Central memory CD4-positive, alpha-beta T cell (primary cell): ENCODE measurements around the gene DCLRE1B.

Experiments used
- DNase-seq: peaks from one replicate; pipeline ENCODE4 v3.0.0; 2022
- total RNA-seq, 3 experiments: gene quantifications; one replicate each; lab custom pipeline; 2026; lab: John Stamatoyannopoulos, UW

DCLRE1B gene
- 6.2 to 22.7 (median 11.7) reads per million in 3 experiments for total RNA-seq

DNA sequence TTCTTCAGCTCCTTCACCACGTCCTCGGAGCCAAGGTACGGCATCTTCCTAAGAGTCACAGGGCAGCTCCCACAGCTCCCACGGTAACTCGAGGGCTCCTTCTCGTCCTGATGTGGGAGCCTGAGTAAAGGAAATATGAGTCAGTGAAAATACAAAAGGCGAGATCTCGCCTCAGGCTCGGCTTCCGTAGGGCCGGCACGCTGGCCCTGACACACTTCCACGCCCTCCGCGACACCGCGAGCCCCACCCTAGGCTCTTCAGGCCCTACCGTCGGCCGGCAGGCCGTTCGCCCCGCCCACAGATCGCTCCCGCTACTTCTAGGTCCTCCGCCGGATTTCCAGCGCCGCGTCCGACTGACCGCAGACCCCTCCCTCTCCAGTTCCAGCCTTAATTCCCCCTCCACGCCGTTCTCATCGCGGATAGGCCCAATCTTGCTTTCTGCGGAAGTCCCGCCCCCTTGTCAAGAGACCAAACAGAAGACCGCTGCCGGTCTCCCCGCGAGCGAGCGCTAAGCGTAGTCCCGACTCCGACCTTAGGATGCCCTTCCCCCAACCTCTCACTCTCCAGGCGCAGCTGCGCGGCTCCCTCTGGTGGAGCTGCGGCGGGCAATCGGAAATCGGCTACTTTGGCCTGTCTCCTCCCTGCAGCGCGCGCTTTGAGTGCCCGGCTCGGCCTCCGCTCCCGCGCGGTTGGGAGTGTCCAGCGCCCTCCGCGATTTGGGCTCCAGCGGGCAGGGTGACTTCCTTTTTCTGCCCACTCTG lies at the start of gene DCLRE1B, which contains the start of gene AP4B1:
TSS of gene DCLRE1B (plus strand) at position 653 of the 761 bp plus-strand sequence. CDS start 261 bp downstream, outside the sequence.
TSS of gene AP4B1 (minus strand) at position 126 of the 761 bp plus-strand sequence. CDS start at position 44, 82 bp downstream.
- peak; percentile 98 for DNase-seq

DNA sequence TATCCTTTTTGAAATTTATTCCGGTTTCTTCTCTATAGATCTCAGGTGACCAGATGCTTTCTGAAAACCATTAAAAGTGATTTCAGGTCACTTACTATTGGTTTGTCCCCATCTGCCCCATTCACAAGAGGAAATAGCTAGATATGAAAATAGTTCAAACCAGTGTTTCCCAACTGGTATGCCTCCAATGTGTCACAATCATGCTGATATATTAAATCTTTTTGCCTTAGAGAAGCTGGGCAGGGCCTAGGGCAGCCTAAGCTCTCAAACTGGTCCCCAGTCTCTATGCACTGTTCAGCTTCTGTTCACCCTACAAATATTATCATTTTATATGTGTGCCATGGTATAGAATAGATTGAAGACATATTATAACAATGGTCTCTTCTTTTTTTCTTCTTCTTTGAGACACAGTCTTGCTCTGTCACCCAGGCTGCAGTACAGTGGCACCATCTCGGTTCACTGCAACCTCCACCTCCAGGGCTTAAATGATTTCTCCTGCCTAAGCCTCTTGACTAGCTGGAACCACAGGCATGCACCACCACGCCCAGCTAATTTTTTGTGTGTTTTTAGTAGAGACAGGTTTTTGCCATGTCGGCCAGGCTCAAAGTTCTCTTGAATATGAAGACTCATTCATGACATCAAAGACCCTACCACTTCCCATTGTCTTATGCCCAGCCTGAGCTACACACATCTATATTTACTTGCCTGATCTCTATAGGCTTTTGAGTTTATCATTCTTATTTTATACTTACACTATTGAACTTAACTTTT lies 49.3 kb upstream of the DCLRE1B start:
- DNase-seq: no peak

DNA sequence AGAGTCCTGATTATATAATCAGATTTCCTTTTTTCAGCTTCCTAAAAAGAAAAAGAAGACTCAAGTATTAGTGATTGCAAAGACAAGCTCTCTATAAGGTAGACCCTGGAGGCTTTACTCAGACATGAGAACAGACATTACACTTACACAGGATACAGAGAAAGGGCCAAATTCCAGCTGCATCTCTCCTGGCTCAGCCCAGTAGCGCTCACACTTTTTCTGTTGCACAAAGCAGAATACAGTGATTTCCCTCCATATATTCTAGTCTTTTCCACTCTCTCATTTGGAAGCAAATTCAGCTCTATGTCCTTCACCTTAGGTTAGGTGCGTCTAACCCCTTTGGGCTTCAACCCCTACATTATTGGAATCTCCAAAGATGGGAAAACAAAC lies 48.7 kb upstream of the DCLRE1B start:
- DNase-seq: no peak

DNA sequence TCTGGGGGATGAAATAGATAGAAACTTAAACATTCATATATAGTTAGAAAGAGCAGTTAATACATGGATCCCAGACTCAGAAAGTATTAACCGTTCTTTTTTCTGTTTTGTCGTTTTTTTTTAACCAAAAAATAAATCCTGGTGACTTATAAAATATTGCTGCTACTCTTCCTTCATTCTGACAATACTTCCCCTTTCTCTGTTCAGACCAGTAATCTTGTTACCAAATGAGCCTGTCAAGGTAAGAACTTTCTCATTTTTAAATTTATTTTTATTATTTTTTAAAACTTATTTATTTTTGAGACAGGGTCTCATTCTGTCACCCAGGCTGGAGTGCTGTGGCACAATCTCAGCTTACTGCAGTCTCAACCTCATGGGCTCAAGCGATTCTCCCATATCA lies 47.4 kb upstream of the DCLRE1B start:
- DNase-seq: no peak

DNA sequence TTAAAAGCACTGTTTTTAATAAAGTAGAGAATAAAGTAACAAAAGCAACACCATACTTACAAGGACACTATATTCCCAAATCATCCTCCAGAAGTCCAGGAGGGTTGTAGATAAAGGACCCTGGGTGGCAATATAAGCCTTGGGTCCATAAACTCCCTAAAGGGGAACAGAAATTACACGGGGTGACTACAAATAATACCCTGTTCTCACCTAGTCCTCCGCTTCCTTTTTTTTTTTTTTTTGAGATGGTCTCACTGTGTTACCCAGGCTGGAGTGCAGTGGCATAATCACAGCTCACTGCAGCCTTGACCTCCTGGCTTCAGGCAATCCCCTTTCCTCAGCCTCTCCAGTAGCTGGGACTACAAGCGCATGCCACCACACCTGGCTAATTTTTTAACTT lies 46.7 kb upstream of the DCLRE1B start:
- DNase-seq: no peak

DNA sequence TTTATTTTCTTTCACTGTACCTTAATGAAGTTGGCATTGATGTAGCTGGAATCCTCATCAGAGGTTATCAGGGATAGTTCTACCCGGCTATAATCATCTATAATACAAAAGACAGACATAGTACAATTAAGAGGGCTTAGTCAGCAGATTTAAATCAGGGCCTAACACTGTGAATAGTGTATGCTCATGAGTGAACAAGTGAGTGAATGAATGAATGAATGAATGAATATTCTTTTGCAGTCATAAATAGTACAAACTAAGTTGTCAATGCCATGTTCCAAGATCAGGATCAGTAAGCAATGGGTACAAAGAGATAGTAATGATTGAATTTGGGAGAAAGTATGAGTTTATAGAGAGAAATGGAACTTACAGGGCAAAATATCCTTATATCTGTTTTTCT lies 46.1 kb upstream of the DCLRE1B start:
- DNase-seq: no peak

DNA sequence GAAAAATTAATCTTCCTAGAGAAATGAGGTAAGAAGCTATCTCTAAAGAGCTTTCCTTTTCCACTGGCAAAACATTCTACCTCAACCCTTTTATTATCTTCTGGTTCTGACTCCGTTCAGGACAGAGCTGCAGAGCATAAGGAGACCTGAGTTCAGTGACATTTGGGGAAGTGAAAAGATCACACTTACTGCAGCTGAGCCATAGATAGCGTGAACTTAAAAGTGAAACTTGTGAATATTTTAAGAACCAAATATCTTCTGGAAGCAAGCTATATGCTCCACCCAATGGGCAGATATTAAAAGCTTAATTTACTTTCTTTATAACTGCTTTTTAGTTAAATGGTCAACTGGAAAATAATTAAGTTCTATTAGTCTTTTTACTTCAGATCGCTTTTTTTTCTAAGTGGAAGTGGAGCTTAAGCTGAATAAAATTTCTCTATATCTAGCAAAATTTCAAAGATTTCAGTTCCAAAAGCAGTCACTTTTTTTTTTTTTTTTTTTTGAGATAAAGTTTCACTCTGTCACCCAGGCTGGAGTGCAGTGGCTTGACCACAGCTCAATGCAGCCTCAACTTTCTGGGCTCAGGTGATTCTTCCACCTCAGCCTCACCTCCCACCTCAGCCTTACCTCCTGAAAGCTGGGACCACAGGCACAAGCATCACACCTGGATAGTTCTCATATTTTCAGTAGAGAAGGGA lies 45.5 kb upstream of the DCLRE1B start:
- no peak for DNase-seq

DNA sequence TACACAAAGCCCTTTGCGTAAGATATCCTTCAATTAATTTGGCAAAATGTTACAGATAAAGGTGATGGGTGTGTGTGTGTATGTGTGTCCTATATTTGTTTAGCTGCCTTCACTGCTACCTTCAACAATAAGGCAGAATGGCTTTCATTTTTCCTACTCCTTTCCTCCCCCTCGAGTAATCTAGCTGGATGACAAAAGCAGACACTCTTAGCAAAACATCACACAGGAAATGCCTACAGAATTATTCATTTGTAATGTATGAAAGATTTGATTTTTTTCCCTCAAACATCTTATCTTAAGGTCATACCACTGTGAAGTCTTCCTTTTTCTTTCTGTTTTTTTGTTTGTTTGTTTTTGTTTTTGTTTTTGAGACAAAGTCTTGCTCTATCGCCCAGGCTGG lies 44.2 kb upstream of the DCLRE1B start:
- no peak for DNase-seq

DNA sequence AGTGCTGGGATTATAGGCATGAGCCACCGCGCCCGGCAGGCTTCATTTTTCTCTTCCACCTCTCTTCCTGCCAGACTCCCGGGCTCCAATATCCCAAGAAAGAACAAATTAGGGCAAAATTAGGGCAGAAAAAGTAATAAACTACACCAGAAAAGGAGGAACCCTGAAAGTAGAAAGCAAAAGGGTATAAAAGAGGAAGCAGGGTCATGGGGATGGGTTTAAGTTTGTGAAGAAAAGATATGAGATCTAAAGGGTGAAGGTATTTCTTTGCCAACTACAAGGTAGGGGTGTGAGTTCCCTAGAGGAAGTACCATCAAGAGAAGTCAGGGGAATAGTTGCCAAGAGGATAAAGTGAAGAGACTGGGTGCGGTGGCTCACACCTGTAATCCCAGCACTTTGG lies 43.5 kb upstream of the DCLRE1B start:
- DNase-seq: no peak

DNA sequence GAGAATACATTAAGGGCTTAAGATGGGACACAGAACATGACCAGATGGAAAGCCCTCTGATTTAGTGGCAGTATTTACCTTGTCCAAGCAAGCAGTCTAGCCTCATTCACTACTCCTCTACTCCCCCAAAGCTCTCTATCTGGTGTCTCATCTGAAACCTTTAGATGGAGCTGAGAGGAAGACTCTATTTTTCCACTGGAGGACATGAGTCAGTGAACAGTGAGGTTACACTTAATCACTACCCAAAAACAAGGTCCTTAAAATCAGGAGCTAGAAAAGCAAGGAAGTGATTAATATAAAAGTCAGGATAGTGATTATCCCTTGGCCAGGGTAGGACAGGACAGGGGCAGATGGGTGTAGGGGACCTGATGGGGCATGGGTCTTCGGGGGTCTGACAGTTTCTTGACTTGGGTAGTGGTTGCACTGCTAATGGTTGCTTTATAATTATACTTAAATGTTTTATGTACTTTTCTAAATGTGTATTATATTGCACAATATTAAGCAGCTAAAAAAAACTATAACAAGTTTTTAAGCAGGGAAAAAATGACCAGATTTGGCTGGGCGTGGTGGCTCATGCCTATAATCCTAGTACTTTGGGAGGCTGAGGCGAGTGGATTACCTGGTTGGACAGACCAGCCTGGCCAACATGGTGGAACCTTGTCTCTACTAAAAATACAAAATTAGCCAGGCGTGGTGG lies 36.6 kb upstream of the DCLRE1B start:
- DNase-seq: no peak

DNA sequence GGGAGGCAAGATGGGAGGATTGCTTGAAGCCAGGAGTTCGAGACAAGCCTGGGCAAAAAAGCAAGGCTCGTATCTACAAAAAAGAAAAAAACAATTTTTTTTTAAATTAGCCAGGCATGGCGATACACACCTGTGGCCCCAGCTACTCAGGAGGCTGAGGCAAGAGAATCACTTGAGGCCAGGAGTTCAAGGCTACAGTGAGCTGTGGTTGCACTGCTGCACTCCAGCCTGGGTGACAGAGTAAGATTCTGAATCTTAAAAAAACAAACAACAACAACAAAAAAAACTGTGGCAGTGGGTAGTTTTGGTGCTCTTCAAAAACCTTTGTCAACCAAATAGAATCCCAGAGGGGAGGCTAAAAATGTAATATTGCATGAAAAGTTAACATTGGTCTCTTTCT lies 34.3 kb upstream of the DCLRE1B start:
- no peak for DNase-seq

DNA sequence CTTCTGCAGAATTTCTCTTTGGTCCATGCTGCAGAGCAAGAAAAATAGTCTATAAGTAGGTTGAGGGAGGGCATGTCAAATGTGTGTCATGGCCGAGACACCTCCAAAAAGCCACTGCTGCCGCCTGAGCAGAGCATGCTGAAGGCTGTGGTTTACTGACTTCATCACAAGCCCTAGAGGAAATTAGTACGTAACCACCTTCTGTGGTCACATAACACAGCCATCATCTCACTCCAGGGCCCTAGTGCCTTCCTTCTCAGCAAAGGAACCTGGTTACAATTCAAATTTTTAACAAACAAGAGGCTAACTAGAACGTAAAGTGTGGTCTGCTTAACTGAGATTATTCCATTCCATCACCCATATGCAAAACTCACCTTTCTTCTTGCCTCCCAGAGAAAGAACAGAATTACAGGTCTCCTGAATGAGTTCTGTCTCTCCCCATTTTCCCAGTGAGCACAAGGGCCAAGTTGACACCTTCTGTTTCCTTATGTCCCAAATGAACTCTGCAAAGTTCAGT lies 33.5 kb upstream of the DCLRE1B start, which contains the start of gene PTPN22:
TSS of gene PTPN22 (minus strand) at position 116 of the 517 bp plus-strand sequence.
- peak; percentile 92 for DNase-seq

DNA sequence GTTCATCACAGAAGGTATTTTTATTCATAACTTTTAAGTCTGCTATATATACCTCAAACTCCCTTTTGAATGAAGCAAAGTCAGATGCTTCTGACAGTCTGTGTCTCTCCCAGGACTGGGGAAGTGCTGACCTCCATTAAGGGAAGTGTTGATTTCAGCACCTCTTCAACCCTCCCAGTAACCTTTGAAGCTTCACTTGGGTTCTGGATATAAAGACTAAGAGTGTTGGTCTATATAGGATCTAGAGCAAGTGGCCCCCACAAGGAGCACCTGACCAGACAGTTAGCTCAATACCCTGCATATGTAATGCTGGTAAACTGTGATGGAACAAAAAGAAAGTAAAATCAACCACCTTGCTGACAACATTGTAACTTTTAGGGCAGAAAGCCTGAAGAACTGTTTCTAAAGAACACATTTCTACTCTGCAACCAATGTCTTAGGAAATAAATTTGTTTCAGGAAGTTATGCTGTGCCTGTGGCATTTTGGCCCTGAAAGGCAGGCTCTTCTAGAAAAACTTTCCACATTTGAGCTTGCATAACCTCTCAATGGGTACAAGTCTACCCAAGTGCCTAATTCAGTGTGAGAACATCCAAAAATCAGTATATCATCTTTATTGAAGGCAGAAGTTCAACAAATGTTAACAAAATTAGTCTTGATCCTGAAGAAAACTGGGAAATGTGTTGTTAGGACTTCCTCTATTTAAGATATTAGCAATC lies 32.7 kb upstream of the DCLRE1B start:
- DNase-seq: peak; percentile 35

DNA sequence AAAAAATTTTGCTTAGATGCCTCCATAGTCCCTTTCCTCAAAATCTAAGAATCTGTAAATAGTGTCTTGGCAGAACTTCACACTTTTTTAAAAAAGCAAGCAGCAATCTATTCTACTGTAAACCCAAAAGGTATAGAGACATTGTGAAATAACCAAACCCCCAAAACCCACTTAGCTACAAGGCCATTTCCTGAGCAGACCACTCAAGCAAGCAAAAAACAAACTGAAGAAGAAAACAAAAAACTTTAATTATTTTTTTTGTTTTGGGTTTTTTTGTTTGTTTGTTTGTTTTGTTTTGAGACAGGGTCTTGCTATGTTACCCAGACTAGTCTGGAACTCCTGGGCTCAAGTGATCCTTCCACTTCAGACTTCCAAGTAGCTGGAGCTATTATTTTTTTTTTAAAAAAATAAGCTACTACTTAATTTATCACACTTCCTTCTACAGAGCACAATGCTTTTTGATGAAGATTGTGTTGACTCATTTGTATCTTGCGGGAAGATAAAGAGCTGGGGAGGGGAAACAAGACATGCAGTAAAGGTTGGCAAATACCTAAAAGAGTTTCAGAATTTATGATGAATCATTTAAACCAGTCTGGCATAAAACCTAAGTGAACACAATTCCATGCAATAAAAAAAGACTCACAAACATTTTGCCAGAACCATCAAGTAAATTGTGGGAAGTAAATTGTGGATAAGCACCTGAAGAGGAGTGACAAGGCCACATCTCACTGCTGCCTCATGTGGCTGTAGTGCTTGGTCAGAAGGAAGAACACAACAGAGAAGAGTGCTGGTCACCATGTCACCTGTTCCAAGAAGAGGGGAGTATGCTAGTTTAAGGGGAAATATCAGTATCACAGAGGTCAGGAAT lies 30.9 kb upstream of the DCLRE1B start:
- DNase-seq: peak; percentile 33

DNA sequence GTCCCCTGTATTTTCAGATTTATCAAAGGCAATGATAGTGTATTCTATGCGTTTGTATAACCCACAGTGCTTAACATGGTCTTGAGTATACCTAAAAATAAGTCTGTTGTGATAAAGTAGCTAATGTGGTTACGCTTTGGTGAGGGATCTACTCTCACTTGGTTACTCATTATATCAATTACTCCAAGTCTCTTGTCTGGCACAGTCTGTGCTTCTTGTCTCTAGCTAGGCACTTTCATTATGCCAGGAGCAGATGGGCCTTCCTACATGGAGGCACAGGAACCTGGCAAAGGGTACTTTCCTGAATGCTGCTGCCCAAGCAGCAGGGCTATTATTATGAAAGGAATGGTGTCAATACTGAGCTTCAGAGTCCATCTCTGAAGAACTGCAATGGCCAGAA lies 29.4 kb upstream of the DCLRE1B start:
- DNase-seq: no peak

DNA sequence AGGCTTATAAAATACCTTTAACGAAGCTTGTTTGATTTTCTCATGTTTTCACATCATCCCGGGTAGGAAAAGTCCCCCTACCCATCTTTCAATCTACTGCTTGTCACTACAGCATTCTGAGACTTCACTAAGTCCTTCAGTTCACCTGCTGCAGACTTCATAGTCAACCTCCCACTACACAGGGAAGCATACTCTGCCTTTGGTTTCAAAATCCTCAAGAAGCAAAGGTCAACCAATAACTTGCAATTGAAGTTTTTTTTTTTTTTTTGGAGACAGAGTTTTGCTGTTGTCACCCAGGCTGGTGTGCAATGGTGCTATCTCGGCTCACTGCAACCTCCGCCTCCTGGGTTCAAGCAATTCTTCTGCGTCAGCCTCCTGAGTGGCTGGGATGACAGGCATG lies 28.9 kb upstream of the DCLRE1B start:
- no peak for DNase-seq

DNA sequence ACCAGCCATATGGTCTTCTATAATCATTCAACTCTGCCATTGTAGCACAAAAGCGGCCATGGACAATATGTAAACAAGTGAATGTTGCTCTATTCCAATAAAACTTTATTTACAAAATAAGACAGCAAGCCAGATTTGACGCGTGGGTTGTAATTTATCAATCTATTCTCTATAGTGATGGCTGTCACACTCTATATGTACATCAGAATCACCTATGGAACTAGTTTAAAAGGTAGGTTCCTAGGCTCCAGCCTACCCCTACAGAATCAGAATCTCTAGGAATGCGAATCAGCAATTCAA lies 25.4 kb upstream of the DCLRE1B start:
- no peak for DNase-seq

DNA sequence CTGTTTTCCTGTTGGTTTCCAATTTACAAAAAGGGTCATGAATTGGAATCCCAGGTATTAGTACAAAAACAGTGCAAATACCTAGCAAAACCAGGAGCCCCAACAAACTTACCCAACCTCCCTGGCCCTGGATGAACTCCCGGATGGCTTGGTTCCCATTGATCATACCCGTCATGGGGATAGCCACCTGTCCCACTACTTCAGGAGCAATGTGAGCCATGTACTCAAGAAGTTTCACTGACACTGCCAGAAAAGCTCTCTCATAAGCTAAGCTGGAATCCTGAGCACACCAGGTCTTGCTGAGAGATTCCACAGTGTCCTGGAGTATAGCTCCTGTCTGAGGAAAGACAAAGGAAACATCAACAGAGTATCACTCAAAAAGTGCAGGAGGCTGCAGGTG lies 23.5 kb upstream of the DCLRE1B start:
- DNase-seq: no peak

DNA sequence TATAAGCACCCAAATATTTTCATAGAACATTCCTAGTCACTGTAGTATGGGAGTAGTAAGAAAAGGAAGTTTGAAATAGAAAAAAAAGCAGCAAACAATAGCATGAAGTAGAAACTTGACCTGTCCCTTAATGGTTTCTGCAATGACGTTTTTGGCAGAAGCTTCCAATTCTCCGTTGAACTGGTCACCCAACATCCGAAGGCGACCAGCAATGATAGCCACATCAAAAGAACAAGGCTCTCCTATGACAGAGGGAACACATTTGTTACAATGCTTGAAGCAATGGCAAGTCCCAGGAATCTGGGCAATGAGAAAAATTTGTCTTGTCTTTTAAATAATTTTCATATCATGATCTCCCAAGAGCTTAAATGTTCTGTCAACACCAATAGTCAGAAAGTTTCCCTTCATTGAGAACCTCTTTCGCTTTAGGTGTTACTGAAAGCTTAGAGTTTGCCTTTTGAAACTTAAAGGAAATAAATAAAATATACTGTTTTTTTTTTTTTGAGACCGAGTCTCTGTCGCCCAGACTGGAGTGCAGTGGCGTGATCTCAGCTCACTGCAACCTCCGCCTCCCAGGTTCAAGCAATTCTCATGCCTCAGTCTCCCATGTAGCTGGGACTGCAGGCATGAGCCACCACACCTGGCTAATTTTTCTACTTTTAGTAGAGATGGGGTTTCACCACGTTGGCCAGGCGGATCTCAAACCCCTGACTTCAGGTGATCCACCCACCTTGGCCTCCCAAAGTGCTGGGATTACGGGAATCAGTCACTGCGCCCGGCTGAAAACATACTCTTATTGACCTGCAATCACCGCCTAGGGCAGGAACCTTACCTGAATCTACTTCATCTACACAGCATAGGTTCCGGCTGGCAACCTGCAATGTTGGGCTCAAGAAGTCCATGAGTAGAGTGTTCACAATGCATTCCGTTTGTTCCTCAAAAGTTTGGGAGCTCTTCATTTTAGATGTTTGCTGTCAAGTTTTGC lies 18.4 kb upstream of the DCLRE1B start:
- DNase-seq: no peak
